Caco-2 (cell line): ENCODE results near the gene ANK3. TPM values are rescaled to one million over a fixed set of nuclear protein-coding genes. Genes with fewer than 3 reads are reported as not detected.

Experiments used
- BruUV-seq: library from RNA; stranded (reverse); fragments of 400-500 nt; replicated peaks from 2 replicates; lab custom pipeline; 2021; lab: Mats Ljungman, UMichigan
- CTCF ChIA-PET: fragments of 300-600 bp; sonication (Branson Sonifier 250); formaldehyde crosslinking; loops from one replicate; lab custom pipeline; 2022; ENCODE audit warnings: antibody characterized with exemption; lab: Charles Lee
- POLR2A ChIA-PET: fragments of 300-600 bp; sonication (Branson Sonifier 250); formaldehyde crosslinking; loops from one replicate; lab custom pipeline; 2022; ENCODE audit warnings: antibody characterized with exemption; lab: Charles Lee
- DNase-seq, 2 experiments: peaks; one replicate each; pipeline versions ENCODE4 v3.0.0 to v3.0.0-alpha.2; 2020 to 2022
- H3K27me3 ChIP-seq: replicated peaks from 2 replicates; pipeline ENCODE4 v1.6.0; 2011; ENCODE audit warnings: low read length; ENCODE audit not compliant: control insufficient read depth, insufficient read depth
- H3K36me3 ChIP-seq: 2 replicates; pipeline ENCODE4 v1.5.1; 2011; ENCODE audit warnings: low read length; ENCODE audit not compliant: control insufficient read depth, insufficient read depth
- H3K4me1 ChIP-seq: fragments of 250-450 bp; sonication (Bioruptor Pico); 2 replicates; pipeline ENCODE4 v1.5.1; 2020; ENCODE audit warnings: mild to moderate bottlenecking
- H3K4me3 ChIP-seq: 2 replicates; pipeline ENCODE4 v1.5.1; 2011; ENCODE audit warnings: low read depth, mild to moderate bottlenecking, control low read depth, low read length
- H3K9me3 ChIP-seq: fragments of 250-450 bp; sonication (Bioruptor Pico); 2 replicates; pipeline ENCODE4 v1.5.1; 2020; ENCODE audit warnings: mild to moderate bottlenecking, moderate library complexity
- H3K27ac Mint-ChIP-seq: one replicate; pipeline ENCODE4 v1.8.0; 2022; ENCODE audit warnings: mixed read lengths; ENCODE audit not compliant: unreplicated experiment
- H3K27me3 Mint-ChIP-seq: one replicate; pipeline ENCODE4 v1.8.0; 2022; ENCODE audit warnings: mixed read lengths; ENCODE audit not compliant: insufficient read depth, unreplicated experiment
- H3K36me3 Mint-ChIP-seq: one replicate; pipeline ENCODE4 v1.8.0; 2022; ENCODE audit warnings: mild to moderate bottlenecking, mixed read lengths; ENCODE audit not compliant: insufficient read depth, unreplicated experiment
- H3K4me1 Mint-ChIP-seq: one replicate; pipeline ENCODE4 v1.8.0; 2022; ENCODE audit warnings: low read depth, mixed read lengths; ENCODE audit not compliant: unreplicated experiment
- H3K4me3 Mint-ChIP-seq: one replicate; pipeline ENCODE4 v1.8.0; 2022; ENCODE audit warnings: mild to moderate bottlenecking, moderate library complexity, mixed read lengths; ENCODE audit not compliant: unreplicated experiment
- H3K9me3 Mint-ChIP-seq: one replicate; pipeline ENCODE4 v1.8.0; 2022; ENCODE audit warnings: mixed read lengths; ENCODE audit not compliant: unreplicated experiment
- intact Hi-C: fragments of 100-400 bp; cut with micrococcal nuclease; formaldehyde crosslinking; loops from one replicate; pipeline ENCODE4 v1.10.0; 2022; ENCODE audit not compliant: unreplicated experiment
- total RNA-seq: library from RNA; stranded (reverse); gene quantifications from 2 replicates; pipeline ENCODE4 v1.2.3, GENCODE V29; 2022
- TF ChIP-seq, protein P1 (sequence below), 2 experiments: fragments of 200-600 bp in 1 of 2; IDR thresholded peaks; 1 replicate in 1 of 2; 2 replicates in 1 of 2; pipeline versions ENCODE4 v1.5.1 to v1.8.0; 2011 to 2022; ENCODE audit warnings: antibody characterized with exemption in 1 of 2, control low read depth in 1 of 2, inconsistent platforms in 1 of 2, low read depth in 1 of 2, low read length in 1 of 2, mild to moderate bottlenecking in 1 of 2, moderate library complexity in 1 of 2; ENCODE audit not compliant: insufficient read depth in 1 of 2, severe bottlenecking in 1 of 2, unreplicated experiment in 1 of 2

Gene ANK3
- total RNA-seq, 1 experiment from 2014 or later: 46.7 TPM

DNA sequence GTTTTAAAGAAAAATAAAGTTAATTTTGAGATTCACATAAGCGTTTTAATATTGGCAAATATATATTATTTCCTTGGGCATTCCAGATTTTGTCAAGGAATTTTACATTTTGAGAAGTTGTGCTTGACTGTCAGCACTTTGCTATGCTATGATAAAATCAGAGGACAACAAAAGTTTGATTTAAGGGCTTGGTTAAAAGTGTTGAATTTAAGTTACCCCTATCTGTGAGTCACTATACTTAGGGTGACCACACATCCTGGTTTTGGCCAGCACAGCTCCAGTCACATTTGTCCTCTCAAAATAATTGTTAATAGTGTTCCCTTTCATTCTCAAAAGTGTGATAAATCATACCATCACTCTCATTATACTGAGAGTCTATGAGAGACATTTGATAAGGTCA is 34.2 kb upstream of the ANK3 start:
- Mint-ChIP-seq H3K27ac (no peak overlapping the region), H3K27me3 (no peaks in the 10 kb centered on the region), H3K4me3 (no peak overlapping the region), H3K9me3 (peaks cover 12% of the 10 kb centered on the region), H3K36me3 (no peaks in the 10 kb centered on the region), H3K4me1 (peaks cover 36% of the 10 kb centered on the region)
- ChIA-PET POLR2A (no interaction called here), CTCF (no interaction called here)
- DNase-seq: no peak
- Histone ChIP-seq H3K4me1 (peaks cover 15% of the 10 kb centered on the region), H3K36me3 (no peaks in the 10 kb centered on the region), H3K27me3 (no peaks in the 10 kb centered on the region), H3K4me3 (no peak overlapping the region), H3K9me3 (no peaks in the 10 kb centered on the region)
- TF ChIP-seq, protein P1, sequence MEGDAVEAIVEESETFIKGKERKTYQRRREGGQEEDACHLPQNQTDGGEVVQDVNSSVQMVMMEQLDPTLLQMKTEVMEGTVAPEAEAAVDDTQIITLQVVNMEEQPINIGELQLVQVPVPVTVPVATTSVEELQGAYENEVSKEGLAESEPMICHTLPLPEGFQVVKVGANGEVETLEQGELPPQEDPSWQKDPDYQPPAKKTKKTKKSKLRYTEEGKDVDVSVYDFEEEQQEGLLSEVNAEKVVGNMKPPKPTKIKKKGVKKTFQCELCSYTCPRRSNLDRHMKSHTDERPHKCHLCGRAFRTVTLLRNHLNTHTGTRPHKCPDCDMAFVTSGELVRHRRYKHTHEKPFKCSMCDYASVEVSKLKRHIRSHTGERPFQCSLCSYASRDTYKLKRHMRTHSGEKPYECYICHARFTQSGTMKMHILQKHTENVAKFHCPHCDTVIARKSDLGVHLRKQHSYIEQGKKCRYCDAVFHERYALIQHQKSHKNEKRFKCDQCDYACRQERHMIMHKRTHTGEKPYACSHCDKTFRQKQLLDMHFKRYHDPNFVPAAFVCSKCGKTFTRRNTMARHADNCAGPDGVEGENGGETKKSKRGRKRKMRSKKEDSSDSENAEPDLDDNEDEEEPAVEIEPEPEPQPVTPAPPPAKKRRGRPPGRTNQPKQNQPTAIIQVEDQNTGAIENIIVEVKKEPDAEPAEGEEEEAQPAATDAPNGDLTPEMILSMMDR (IDR thresholded peaks at IDR 0.05; ENCODE audit: insufficient read depth in 1 of 2, low read depth in 1 of 2, low read length in 1 of 2, severe bottlenecking in 1 of 2, unreplicated experiment in 1 of 2): no peak
- intact Hi-C loops: no loop called here
- no TSS peak for BruUV-seq

DNA sequence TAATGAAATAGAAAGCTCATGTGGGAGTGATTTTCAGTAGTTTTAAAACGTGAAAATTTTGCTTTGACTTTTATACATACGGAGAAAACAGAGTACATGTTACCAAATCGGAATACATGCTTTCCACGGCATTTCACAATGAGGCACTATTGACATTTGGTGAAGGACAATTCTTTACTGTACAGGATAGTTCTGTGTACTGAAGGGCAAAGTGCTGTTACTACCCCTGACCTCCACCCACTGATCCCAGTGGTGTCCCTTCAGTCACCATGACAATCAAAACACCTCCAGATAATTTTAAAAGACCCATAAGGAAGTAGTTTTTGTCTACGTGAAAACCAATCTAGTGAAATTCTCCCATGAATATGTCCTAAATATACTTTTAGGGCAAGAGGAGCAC is 33.1 kb upstream of the ANK3 start:
- no peaks in the 10 kb centered on the region for H3K9me3 ChIP-seq
- TF ChIP-seq, protein P1 (IDR thresholded peaks at IDR 0.05; ENCODE audit: insufficient read depth in 1 of 2, low read depth in 1 of 2, low read length in 1 of 2, severe bottlenecking in 1 of 2, unreplicated experiment in 1 of 2): no peak
- BruUV-seq: no TSS peak
- H3K27me3 Mint-ChIP-seq: no peaks in the 10 kb centered on the region
- peak in 1 of 2 experiments; percentile 47 for DNase-seq
- H3K27ac Mint-ChIP-seq: no peak overlapping the region
- H3K9me3 Mint-ChIP-seq: peaks cover 12% of the 10 kb centered on the region
- H3K4me1 Mint-ChIP-seq: peaks cover 36% of the 10 kb centered on the region
- ChIA-PET CTCF (no interaction called here), POLR2A (no interaction called here)
- H3K4me3 Mint-ChIP-seq: no peak overlapping the region
- intact Hi-C loops: no loop called here
- H3K36me3 ChIP-seq: no peaks in the 10 kb centered on the region
- no peaks in the 10 kb centered on the region for H3K27me3 ChIP-seq
- no peaks in the 10 kb centered on the region for H3K36me3 Mint-ChIP-seq
- peaks cover 15% of the 10 kb centered on the region for H3K4me1 ChIP-seq
- H3K4me3 ChIP-seq: no peak overlapping the region

DNA sequence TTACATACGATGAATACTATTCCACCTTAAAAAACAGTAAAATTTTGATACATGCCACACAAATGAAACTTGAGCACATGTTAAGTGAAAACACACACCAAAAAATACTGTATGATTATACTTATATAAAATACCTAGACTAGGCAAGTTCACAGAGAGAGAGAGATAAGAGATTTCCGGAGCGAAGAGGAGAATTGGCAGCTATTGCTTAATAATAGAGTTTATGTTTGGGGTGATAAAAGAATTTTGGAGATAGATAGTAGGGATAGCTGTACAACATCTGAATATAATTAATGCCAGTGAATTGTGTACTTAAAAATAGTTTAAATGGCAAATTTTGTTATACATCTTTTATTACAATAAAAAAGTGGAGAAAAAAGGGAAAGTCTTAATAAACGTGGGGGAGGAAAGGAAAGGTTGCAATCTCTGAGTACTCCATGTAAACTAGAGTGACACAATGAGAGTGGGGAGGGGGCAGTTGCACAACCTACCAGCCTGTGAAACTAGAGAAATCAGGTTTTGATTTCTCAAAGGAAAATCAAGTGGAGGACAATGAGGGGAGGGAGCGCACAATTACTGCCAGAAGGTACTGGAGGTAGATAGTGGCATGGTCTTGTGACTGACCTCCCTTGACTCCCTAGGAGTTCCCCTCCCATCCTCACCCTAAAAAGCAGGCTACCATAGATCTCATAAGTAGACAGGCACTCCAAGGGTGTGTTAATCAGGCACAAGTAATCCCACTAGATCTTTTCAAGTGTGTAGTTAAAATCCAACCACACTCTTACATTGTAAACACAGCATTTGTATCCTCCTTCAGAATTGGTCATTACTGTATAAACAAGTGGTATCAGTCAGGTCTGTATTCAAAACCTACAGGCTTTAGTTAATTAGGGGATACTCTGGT is 31.6 kb upstream of the ANK3 start:
- H3K4me3 Mint-ChIP-seq: no peak overlapping the region
- intact Hi-C loops: no loop called here
- H3K36me3 Mint-ChIP-seq: no peaks in the 10 kb centered on the region
- Histone ChIP-seq H3K36me3 (no peaks in the 10 kb centered on the region), H3K27me3 (no peaks in the 10 kb centered on the region), H3K9me3 (no peaks in the 10 kb centered on the region), H3K4me3 (no peak overlapping the region), H3K4me1 (peaks cover 12% of the 10 kb centered on the region)
- no TSS peak for BruUV-seq
- H3K27me3 Mint-ChIP-seq: no peaks in the 10 kb centered on the region
- ChIA-PET POLR2A (no interaction called here), CTCF (no interaction called here)
- peaks cover 9% of the 10 kb centered on the region for H3K9me3 Mint-ChIP-seq
- no peak for DNase-seq
- H3K4me1 Mint-ChIP-seq: peaks cover 28% of the 10 kb centered on the region
- TF ChIP-seq, protein P1 (IDR thresholded peaks at IDR 0.05; ENCODE audit: insufficient read depth in 1 of 2, low read depth in 1 of 2, low read length in 1 of 2, severe bottlenecking in 1 of 2, unreplicated experiment in 1 of 2): no peak
- H3K27ac Mint-ChIP-seq: no peak overlapping the region
